SKM-1 (cell line): ENCODE results near the gene HSD17B3.
"Not testable (repeated sequence)": the region's sequence is repeated elsewhere in the genome, so short reads cannot be mapped to it uniquely, and the experiment has no call there.

Source experiments
- DNase-seq: peaks from one replicate; lab custom pipeline; 2025; ENCODE audit not compliant: unreplicated experiment; lab: John Stamatoyannopoulos, UW

HSD17B3 gene

DNA sequence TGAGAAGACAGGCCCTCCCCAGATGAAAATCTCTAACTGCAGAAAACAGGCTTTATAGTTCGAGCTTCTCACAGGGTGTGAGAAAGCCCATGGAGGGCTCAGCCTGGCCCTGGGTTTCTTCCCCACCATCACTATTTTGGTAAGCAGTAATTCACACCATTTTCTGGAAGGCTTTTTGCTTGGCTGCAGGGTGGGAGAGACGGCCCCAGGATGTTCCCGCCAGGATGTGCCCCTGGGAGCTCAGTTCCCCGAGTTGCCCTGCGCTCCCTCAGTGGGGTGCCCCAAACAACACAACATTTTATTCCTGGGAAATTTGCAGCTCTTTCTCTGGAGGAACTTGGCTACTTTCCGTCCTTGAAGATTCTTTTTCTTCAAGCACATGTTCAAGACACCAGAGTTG lies 100.8 kb downstream of the HSD17B3 start:
- no peak for DNase-seq

- no peak for DNase-seq
Observed at GRCh38 chr9:96199006-96199405, 103.0 kb downstream of the HSD17B3 start.

- DNase-seq: no peak
Observed at GRCh38 chr9:96195541-96195940, 106.4 kb downstream of the HSD17B3 start.

DNA sequence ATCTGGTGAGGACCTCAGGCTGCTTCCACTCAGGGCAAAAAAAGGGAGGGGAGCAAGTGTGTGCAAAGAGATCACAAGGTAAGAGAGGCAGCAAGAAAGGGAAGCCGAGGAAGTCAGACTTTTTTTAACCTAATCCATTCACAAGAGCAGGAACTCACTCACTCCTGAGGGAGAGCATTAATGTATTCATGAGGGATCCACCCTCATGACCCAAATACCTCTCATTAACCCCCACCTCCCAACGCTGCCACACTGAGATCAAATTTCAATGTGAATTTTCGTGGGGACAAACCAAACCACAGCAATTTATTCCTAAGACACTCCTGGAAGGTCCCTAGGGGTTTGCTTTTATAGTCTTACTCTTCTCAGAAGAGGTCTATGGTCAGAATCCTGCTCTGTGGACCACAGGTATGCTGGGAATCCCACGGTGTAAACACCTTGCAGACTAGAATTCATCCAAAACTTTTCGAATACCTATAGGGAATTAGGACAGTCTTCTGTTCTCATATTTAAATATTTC lies 108.7 kb downstream of the HSD17B3 start:
- DNase-seq: no peak

DNA sequence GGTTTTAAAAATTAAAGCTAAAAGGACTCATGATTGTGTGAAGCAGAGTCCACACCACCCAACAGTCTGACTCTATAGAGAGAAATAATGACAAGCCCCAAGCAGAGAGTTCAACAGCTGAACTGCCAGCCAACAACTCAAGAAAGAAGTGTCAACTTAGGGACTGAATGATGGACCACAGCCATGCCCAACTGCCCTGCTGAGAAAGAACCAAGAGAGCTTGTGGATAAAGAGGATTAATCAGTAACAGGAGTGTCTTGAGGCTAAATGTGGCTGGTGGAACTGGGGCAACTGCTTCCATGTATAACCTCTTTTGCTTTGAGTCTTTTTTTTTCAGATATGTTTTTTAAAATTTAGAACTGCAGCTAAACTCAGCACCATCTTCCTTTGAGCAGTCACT lies 109.3 kb downstream of the HSD17B3 start:
- no peak for DNase-seq

DNA sequence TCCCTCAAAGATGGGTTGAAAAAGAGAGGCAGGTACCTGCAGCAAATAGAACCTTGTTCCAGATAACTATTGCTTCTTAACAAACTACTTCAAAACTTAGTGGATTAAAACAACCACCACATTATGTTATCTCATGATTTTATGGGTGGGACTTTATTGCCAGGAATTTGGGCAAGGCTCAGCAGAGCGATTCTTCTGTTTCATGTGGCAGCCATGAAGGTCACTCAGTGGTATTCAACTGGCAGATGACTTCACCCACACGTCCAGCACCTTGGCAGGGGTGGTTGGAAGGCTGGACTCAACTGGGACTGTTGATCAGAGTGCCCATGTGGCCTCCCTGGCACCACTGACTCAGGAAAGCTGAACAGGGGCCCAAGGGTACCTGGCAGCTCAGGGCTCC lies 112.0 kb downstream of the HSD17B3 start:
- DNase-seq: no peak

- not testable (repeated sequence) for DNase-seq
Observed at GRCh38 chr9:96189581-96189980, 112.4 kb downstream of the HSD17B3 start.

GRCh38 chr9:96188571-96188970 lies 113.4 kb downstream of the HSD17B3 start:
- no peak for DNase-seq

GRCh38 chr9:96187151-96187555 lies 114.8 kb downstream of the HSD17B3 start:
- DNase-seq: no peak

GRCh38 chr9:96186591-96187011 lies 115.4 kb downstream of the HSD17B3 start:
- DNase-seq: no peak

- DNase-seq: no peak
Observed at GRCh38 chr9:96185518-96186156, 116.3 kb downstream of the HSD17B3 start.
